Mesendoderm (in vitro differentiated cells): ENCODE results near the gene CLGN.

ENCODE experiments used
- DNase-seq: peaks from one replicate; pipeline ENCODE4 v3.0.0; 2013
- H2AK5ac ChIP-seq: 2 replicates; pipeline ENCODE4 v1.6.1; 2013; ENCODE audit warnings: low read length, inconsistent platforms
- H2BK120ac ChIP-seq: 2 replicates; pipeline ENCODE4 v1.6.1; 2013; ENCODE audit warnings: low read depth, mild to moderate bottlenecking, low read length, moderate library complexity, mixed read lengths
- H2BK15ac ChIP-seq: replicated peaks from 2 replicates; pipeline ENCODE4 v1.6.1; 2013; ENCODE audit warnings: low read depth, mild to moderate bottlenecking, moderate library complexity
- H2BK5ac ChIP-seq: 2 replicates; pipeline ENCODE4 v1.6.1; 2013; ENCODE audit warnings: low read length, inconsistent platforms
- H3K18ac ChIP-seq: 2 replicates; pipeline ENCODE4 v1.6.1; 2013; ENCODE audit warnings: mild to moderate bottlenecking, low read length, mixed read lengths
- H3K23ac ChIP-seq: one replicate; pipeline ENCODE4 v1.6.1; 2013; ENCODE audit warnings: low read length
- H3K27ac ChIP-seq: 2 replicates; pipeline ENCODE4 v1.5.1; 2013; ENCODE audit warnings: low read depth, mild to moderate bottlenecking, inconsistent platforms, low read length, moderate library complexity
- H3K27me3 ChIP-seq: 2 replicates; pipeline ENCODE4 v1.6.1; 2013; ENCODE audit warnings: low read length, control low read depth, mild to moderate bottlenecking, inconsistent platforms; ENCODE audit not compliant: insufficient read depth, poor library complexity
- H3K36me3 ChIP-seq: 2 replicates; pipeline ENCODE4 v1.6.1; 2013; ENCODE audit warnings: low read length, inconsistent platforms; ENCODE audit not compliant: control insufficient read depth, insufficient read depth
- H3K4ac ChIP-seq: one replicate; pipeline ENCODE4 v1.6.1; 2013; ENCODE audit warnings: low read depth, mild to moderate bottlenecking, low read length, moderate library complexity
- H3K4me1 ChIP-seq: 2 replicates; pipeline ENCODE4 v1.6.1; 2013; ENCODE audit warnings: low read depth, low read length, inconsistent platforms; ENCODE audit not compliant: control insufficient read depth
- H3K4me2 ChIP-seq: 2 replicates; pipeline ENCODE4 v1.6.1; 2013; ENCODE audit warnings: low read length
- H3K4me3 ChIP-seq: 2 replicates; pipeline ENCODE4 v1.5.1; 2013; ENCODE audit warnings: mild to moderate bottlenecking, low read length
- H3K56ac ChIP-seq: one replicate; pipeline ENCODE4 v1.6.1; 2013; ENCODE audit warnings: low read length
- H3K79me1 ChIP-seq: 2 replicates; pipeline ENCODE4 v1.6.1; 2013; ENCODE audit warnings: low read length, inconsistent platforms
- H3K79me2 ChIP-seq: 2 replicates; pipeline ENCODE4 v1.6.1; 2013; ENCODE audit warnings: mild to moderate bottlenecking, low read length; ENCODE audit not compliant: control insufficient read depth, insufficient read depth
- H3K9ac ChIP-seq: 2 replicates; pipeline ENCODE4 v1.6.1; 2013; ENCODE audit warnings: low read length, inconsistent platforms
- H4K5ac ChIP-seq: one replicate; pipeline ENCODE4 v1.6.1; 2013; ENCODE audit warnings: low read length
- H4K8ac ChIP-seq: one replicate; pipeline ENCODE4 v1.6.1; 2013; ENCODE audit warnings: low read depth, mild to moderate bottlenecking, control low read depth, low read length, moderate library complexity
- WGBS: extraction: QIAGEN DNeasy Blood & Tissue Kit; methylation state at CpG from one replicate; pipeline ENCODE4 v1.1.7; 2013; ENCODE audit warnings: low lambda C conversion rate, missing lambda C conversion rate; ENCODE audit not compliant: insufficient coverage; ENCODE audit errors: extremely low coverage; 5-methylcytosine and 5-hydroxymethylcytosine counted together

CLGN gene

GRCh38 chr4:140373328-140374129 lies 53.9 kb downstream of the CLGN start, which contains the start of gene SCOC:
Gene SCOC, plus strand, starts transcription at chr4:140373646. Its CDS starts 5,525 bp downstream, at chr4:140379171.
- Histone ChIP-seq H2AK5ac (no peak within 1 kb of the TSS), H4K5ac (peak within 1 kb of the TSS; percentile 26), H2BK120ac (no peak within 1 kb of the TSS), H3K27ac (peak within 1 kb of the TSS; percentile 89), H4K8ac (no peak within 1 kb of the TSS), H3K56ac (peak within 1 kb of the TSS; percentile 91), H3K27me3 (no peaks in the 10 kb centered on the region), H3K9ac (peak within 1 kb of the TSS; percentile 93), H2BK15ac (no peak within 1 kb of the TSS), H2BK5ac (no peak within 1 kb of the TSS), H3K79me2 (peaks cover 15% of the 10 kb centered on the region), H3K79me1 (peaks cover 11% of the 10 kb centered on the region), H3K36me3 (no peaks in the 10 kb centered on the region), H3K18ac (peak within 1 kb of the TSS; percentile 1), H3K4me1 (peaks cover 4% of the 10 kb centered on the region), H3K23ac (peak within 1 kb of the TSS; percentile 59), H3K4ac (no peak within 1 kb of the TSS), H3K4me2 (peak within 1 kb of the TSS; percentile 83), H3K4me3 (peak within 1 kb of the TSS; percentile 87)
- WGBS: no CpG with 5 or more reads among the region's 63 CpGs
- peak; percentile 100 for DNase-seq

- Histone ChIP-seq H3K9ac (peak overlapping the region; percentile 75), H3K18ac (no peak overlapping the region), H2AK5ac (no peak overlapping the region), H3K27me3 (no peaks in the 10 kb centered on the region), H3K23ac (no peak overlapping the region), H3K56ac (peak overlapping the region; percentile 80), H4K8ac (no peak overlapping the region), H3K4ac (no peak overlapping the region), H3K27ac (no peak overlapping the region), H3K79me1 (peaks cover 11% of the 10 kb centered on the region), H4K5ac (peak overlapping the region; percentile 26), H2BK120ac (no peak overlapping the region), H3K4me3 (peak overlapping the region; percentile 59), H3K79me2 (peaks cover 15% of the 10 kb centered on the region), H3K4me2 (peak overlapping the region; percentile 66), H2BK15ac (no peak overlapping the region), H2BK5ac (no peak overlapping the region), H3K36me3 (no peaks in the 10 kb centered on the region), H3K4me1 (peaks cover 4% of the 10 kb centered on the region)
- no CpG with 5 or more reads among the region's 21 CpGs for WGBS
- DNase-seq: no peak
Observed at GRCh38 chr4:140372751-140373327, 54.6 kb downstream of the CLGN start.

GRCh38 chr4:140368686-140369085 lies 58.8 kb downstream of the CLGN start:
- 100% methylated on average over 1 of the region's 3 CpGs for WGBS
- H3K27me3 ChIP-seq: no peaks in the 10 kb centered on the region
- no peak overlapping the region for H3K4me2 ChIP-seq
- no peak overlapping the region for H2AK5ac ChIP-seq
- H3K79me1 ChIP-seq: no peaks in the 10 kb centered on the region
- H3K4ac ChIP-seq: no peak overlapping the region
- no peak overlapping the region for H3K23ac ChIP-seq
- no peak overlapping the region for H4K8ac ChIP-seq
- no peak for DNase-seq
- H3K9ac ChIP-seq: no peak overlapping the region
- H3K27ac ChIP-seq: no peak overlapping the region
- H3K4me3 ChIP-seq: no peak overlapping the region
- H2BK120ac ChIP-seq: no peak overlapping the region
- no peaks in the 10 kb centered on the region for H3K36me3 ChIP-seq
- H3K18ac ChIP-seq: no peak overlapping the region
- no peaks in the 10 kb centered on the region for H3K79me2 ChIP-seq
- no peak overlapping the region for H3K56ac ChIP-seq
- H4K5ac ChIP-seq: no peak overlapping the region
- H3K4me1 ChIP-seq: no peaks in the 10 kb centered on the region
- no peak overlapping the region for H2BK15ac ChIP-seq
- no peak overlapping the region for H2BK5ac ChIP-seq

GRCh38 chr4:140367738-140368137 lies 59.7 kb downstream of the CLGN start:
- no peak overlapping the region for H2BK15ac ChIP-seq
- H2AK5ac ChIP-seq: no peak overlapping the region
- no peak overlapping the region for H3K23ac ChIP-seq
- no peaks in the 10 kb centered on the region for H3K27me3 ChIP-seq
- no peak overlapping the region for H4K5ac ChIP-seq
- no peaks in the 10 kb centered on the region for H3K4me1 ChIP-seq
- H2BK5ac ChIP-seq: no peak overlapping the region
- no CpG with 5 or more reads among the region's 2 CpGs for WGBS
- H3K36me3 ChIP-seq: no peaks in the 10 kb centered on the region
- no peak for DNase-seq
- H3K18ac ChIP-seq: no peak overlapping the region
- H3K56ac ChIP-seq: no peak overlapping the region
- no peak overlapping the region for H3K4ac ChIP-seq
- no peak overlapping the region for H4K8ac ChIP-seq
- no peak overlapping the region for H3K4me2 ChIP-seq
- H3K79me1 ChIP-seq: no peaks in the 10 kb centered on the region
- H3K4me3 ChIP-seq: no peak overlapping the region
- H2BK120ac ChIP-seq: no peak overlapping the region
- H3K79me2 ChIP-seq: no peaks in the 10 kb centered on the region
- no peak overlapping the region for H3K9ac ChIP-seq
- no peak overlapping the region for H3K27ac ChIP-seq

- Histone ChIP-seq H3K4me1 (no peaks in the 10 kb centered on the region), H3K4me2 (no peak overlapping the region), H3K27me3 (no peaks in the 10 kb centered on the region), H2BK5ac (no peak overlapping the region), H3K79me1 (no peaks in the 10 kb centered on the region), H3K9ac (no peak overlapping the region), H3K23ac (no peak overlapping the region), H3K56ac (no peak overlapping the region), H3K18ac (no peak overlapping the region), H3K4ac (no peak overlapping the region), H2BK15ac (no peak overlapping the region), H4K8ac (no peak overlapping the region), H3K4me3 (no peak overlapping the region), H3K27ac (no peak overlapping the region), H3K79me2 (no peaks in the 10 kb centered on the region), H3K36me3 (no peaks in the 10 kb centered on the region), H4K5ac (no peak overlapping the region), H2AK5ac (no peak overlapping the region), H2BK120ac (no peak overlapping the region)
- no peak for DNase-seq
Observed at GRCh38 chr4:140363558-140363957, 63.9 kb downstream of the CLGN start.
